HepG2 (cell line): ENCODE results near the gene NUCB1. TPM values are rescaled to one million over a fixed set of nuclear protein-coding genes. Genes with fewer than 3 reads are reported as not detected.

Experiments used
- CCAR2 ChIP-seq: fragments of 200-400 bp; formaldehyde crosslinking; optimal IDR thresholded peaks from 2 replicates; pipeline ENCODE3; 2018; ENCODE audit warnings: low read depth, mild to moderate bottlenecking, low read length, moderate library complexity
- MIER3 ChIP-seq: IDR thresholded peaks from 2 replicates; pipeline ENCODE4 v1.6.1; 2016; ENCODE audit warnings: missing compliant biosample characterization, borderline replicate concordance
- MZF1 ChIP-seq: sonication (generic); formaldehyde crosslinking; IDR thresholded peaks from 2 replicates; pipeline ENCODE4 v1.8.1; 2023; ENCODE audit warnings: mild to moderate bottlenecking, missing genetic modification reagents, borderline replicate concordance
- PTBP1 ChIP-seq: fragments of 200-400 bp; formaldehyde crosslinking; IDR thresholded peaks from 2 replicates; pipeline ENCODE4 v1.6.1; 2018; ENCODE audit warnings: low read length, low read depth; ENCODE audit not compliant: poor library complexity, severe bottlenecking
- U2AF1 ChIP-seq: fragments of 200-400 bp; formaldehyde crosslinking; optimal IDR thresholded peaks from 2 replicates; pipeline ENCODE3; 2017; ENCODE audit warnings: mild to moderate bottlenecking, low read depth, low read length
- ZBTB21 ChIP-seq: sonication (generic); formaldehyde crosslinking; IDR thresholded peaks from 2 replicates; pipeline ENCODE4 v1.4.0; 2020; ENCODE audit warnings: missing genetic modification reagents
- ZFP36L1 ChIP-seq: sonication (generic); formaldehyde crosslinking; IDR thresholded peaks from 2 replicates; pipeline ENCODE4 v1.8.0; 2022; ENCODE audit warnings: mild to moderate bottlenecking, missing genetic modification reagents, moderate library complexity
- ZNF3 ChIP-seq: IDR thresholded peaks from 2 replicates; pipeline ENCODE4 v1.7.0; 2017; ENCODE audit warnings: inconsistent platforms
- ZNF30 ChIP-seq: sonication (generic); formaldehyde crosslinking; IDR thresholded peaks from 2 replicates; pipeline ENCODE4 v1.5.0; 2020; ENCODE audit warnings: mild to moderate bottlenecking, missing genetic modification reagents
- ZNF383 ChIP-seq: sonication (generic); formaldehyde crosslinking; IDR thresholded peaks from 2 replicates; pipeline ENCODE4 v1.4.0; 2020; ENCODE audit warnings: missing genetic modification reagents, mild to moderate bottlenecking, borderline replicate concordance
- ZNF747 ChIP-seq: sonication (generic); formaldehyde crosslinking; IDR thresholded peaks from 2 replicates; pipeline ENCODE4 v1.8.1; 2023; ENCODE audit warnings: missing genetic modification reagents, mild to moderate bottlenecking, borderline replicate concordance
- ZNF777 ChIP-seq: sonication (generic); formaldehyde crosslinking; IDR thresholded peaks from 2 replicates; pipeline ENCODE4 v1.4.0; 2020; ENCODE audit warnings: missing genetic modification reagents
- polyA plus RNA-seq, 8 experiments: library from polyadenylated mRNA; depleted of rRNA in 3 of 8; stranded (reverse) in 7 of 8; unstranded in 1 of 8; fragments of >200 nt; fragmentation: Illumina TruSeq in 4 of 8; extraction: Trizol in 4 of 8; gene quantifications; 2 replicates each; pipeline versions ENCODE4 v1.2.1 to v1.2.3, GENCODE V29; 2011 to 2016; ENCODE audit warnings: low read depth in 4 of 8, missing spikeins in 1 of 8, mixed read lengths in 1 of 8; ENCODE audit not compliant: insufficient read depth in 1 of 8
- total RNA-seq, 5 experiments: library from RNA; depleted of rRNA; stranded (reverse); fragments of >200 nt; fragmentation: Illumina TruSeq; extraction: Trizol; gene quantifications; 2 replicates each; pipeline ENCODE4 v1.2.3, GENCODE V29; 2016; ENCODE audit warnings: low read depth in 1 of 5
- TF ChIP-seq, protein P1 (sequence below): sonication (generic); formaldehyde crosslinking; IDR thresholded peaks from 2 replicates; pipeline ENCODE4 v1.5.0; 2020; ENCODE audit warnings: missing genetic modification reagents, mild to moderate bottlenecking, borderline replicate concordance
- TF ChIP-seq, protein P2 (sequence below): sonication (generic); formaldehyde crosslinking; IDR thresholded peaks from 2 replicates; pipeline ENCODE4 v1.9.0; 2021; ENCODE audit warnings: mild to moderate bottlenecking, missing genetic modification reagents
- TF ChIP-seq, protein P3 (sequence below): sonication (generic); formaldehyde crosslinking; IDR thresholded peaks from 2 replicates; pipeline ENCODE4 v1.5.0; 2020; ENCODE audit warnings: missing genetic modification reagents

NUCB1 gene
- total and polyA plus RNA-seq, 2 of the 13 experiments (the other 11 are each of a cell fraction or from before 2014, with no cell fraction given) = 82.3 to 106 TPM

- TF ChIP-seq, protein P1, sequence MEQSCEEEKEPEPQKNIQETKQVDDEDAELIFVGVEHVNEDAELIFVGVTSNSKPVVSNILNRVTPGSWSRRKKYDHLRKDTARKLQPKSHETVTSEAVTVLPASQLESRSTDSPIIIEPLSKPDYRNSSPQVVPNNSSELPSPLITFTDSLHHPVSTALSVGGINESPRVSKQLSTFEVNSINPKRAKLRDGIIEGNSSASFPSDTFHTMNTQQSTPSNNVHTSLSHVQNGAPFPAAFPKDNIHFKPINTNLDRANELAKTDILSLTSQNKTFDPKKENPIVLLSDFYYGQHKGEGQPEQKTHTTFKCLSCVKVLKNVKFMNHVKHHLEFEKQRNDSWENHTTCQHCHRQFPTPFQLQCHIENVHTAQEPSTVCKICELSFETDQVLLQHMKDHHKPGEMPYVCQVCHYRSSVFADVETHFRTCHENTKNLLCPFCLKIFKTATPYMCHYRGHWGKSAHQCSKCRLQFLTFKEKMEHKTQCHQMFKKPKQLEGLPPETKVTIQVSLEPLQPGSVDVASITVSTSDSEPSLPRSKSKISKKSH = no peak
- TF ChIP-seq ZNF777 (CRISPR knock-in tag) = peak; percentile 40; the same call in 1 of the 2 replicates
- no peak for TF ChIP-seq CCAR2
- no peak for TF ChIP-seq ZNF30 (CRISPR knock-in tag)
- TF ChIP-seq ZFP36L1 (CRISPR knock-in tag) = no peak; the same call in 1 of the 2 replicates
- TF ChIP-seq, protein P2, sequence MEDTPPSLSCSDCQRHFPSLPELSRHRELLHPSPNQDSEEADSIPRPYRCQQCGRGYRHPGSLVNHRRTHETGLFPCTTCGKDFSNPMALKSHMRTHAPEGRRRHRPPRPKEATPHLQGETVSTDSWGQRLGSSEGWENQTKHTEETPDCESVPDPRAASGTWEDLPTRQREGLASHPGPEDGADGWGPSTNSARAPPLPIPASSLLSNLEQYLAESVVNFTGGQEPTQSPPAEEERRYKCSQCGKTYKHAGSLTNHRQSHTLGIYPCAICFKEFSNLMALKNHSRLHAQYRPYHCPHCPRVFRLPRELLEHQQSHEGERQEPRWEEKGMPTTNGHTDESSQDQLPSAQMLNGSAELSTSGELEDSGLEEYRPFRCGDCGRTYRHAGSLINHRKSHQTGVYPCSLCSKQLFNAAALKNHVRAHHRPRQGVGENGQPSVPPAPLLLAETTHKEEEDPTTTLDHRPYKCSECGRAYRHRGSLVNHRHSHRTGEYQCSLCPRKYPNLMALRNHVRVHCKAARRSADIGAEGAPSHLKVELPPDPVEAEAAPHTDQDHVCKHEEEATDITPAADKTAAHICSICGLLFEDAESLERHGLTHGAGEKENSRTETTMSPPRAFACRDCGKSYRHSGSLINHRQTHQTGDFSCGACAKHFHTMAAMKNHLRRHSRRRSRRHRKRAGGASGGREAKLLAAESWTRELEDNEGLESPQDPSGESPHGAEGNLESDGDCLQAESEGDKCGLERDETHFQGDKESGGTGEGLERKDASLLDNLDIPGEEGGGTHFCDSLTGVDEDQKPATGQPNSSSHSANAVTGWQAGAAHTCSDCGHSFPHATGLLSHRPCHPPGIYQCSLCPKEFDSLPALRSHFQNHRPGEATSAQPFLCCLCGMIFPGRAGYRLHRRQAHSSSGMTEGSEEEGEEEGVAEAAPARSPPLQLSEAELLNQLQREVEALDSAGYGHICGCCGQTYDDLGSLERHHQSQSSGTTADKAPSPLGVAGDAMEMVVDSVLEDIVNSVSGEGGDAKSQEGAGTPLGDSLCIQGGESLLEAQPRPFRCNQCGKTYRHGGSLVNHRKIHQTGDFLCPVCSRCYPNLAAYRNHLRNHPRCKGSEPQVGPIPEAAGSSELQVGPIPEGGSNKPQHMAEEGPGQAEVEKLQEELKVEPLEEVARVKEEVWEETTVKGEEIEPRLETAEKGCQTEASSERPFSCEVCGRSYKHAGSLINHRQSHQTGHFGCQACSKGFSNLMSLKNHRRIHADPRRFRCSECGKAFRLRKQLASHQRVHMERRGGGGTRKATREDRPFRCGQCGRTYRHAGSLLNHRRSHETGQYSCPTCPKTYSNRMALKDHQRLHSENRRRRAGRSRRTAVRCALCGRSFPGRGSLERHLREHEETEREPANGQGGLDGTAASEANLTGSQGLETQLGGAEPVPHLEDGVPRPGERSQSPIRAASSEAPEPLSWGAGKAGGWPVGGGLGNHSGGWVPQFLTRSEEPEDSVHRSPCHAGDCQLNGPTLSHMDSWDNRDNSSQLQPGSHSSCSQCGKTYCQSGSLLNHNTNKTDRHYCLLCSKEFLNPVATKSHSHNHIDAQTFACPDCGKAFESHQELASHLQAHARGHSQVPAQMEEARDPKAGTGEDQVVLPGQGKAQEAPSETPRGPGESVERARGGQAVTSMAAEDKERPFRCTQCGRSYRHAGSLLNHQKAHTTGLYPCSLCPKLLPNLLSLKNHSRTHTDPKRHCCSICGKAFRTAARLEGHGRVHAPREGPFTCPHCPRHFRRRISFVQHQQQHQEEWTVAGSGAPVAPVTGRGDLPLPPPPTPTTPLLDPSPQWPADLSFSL (CRISPR knock-in tag) = no peak
- TF ChIP-seq ZNF3 (CRISPR knock-in tag) = no peak
- no peak for TF ChIP-seq U2AF1
- TF ChIP-seq ZNF383 (CRISPR knock-in tag) = no peak
- TF ChIP-seq PTBP1 = peak; percentile 69
- TF ChIP-seq MZF1 (CRISPR knock-in tag) = no peak
- TF ChIP-seq ZNF747 (CRISPR knock-in tag) = no peak; the same call in 1 of the 2 replicates
- TF ChIP-seq MIER3 (CRISPR knock-in tag) = 0 out of 2 replicates have a peak, but pooled peaks have one; percentile 25
- TF ChIP-seq ZBTB21 (CRISPR knock-in tag) = no peak
- TF ChIP-seq, protein P3, sequence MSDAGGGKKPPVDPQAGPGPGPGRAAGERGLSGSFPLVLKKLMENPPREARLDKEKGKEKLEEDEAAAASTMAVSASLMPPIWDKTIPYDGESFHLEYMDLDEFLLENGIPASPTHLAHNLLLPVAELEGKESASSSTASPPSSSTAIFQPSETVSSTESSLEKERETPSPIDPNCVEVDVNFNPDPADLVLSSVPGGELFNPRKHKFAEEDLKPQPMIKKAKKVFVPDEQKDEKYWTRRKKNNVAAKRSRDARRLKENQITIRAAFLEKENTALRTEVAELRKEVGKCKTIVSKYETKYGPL (CRISPR knock-in tag) = peak; percentile 12; the same call in 1 of the 2 replicates
Measured at GRCh38 chr19:48967346-48968178, 67.5 kb downstream of the NUCB1 start (continued).
